AG08396 (cell line): ENCODE measurements around the gene NTN3.

Source experiments
- DNase-seq: peaks from one replicate; pipeline ENCODE4 v3.0.0; 2012; ENCODE audit warnings: low spot score, mixed read lengths

The NTN3 gene

DNA sequence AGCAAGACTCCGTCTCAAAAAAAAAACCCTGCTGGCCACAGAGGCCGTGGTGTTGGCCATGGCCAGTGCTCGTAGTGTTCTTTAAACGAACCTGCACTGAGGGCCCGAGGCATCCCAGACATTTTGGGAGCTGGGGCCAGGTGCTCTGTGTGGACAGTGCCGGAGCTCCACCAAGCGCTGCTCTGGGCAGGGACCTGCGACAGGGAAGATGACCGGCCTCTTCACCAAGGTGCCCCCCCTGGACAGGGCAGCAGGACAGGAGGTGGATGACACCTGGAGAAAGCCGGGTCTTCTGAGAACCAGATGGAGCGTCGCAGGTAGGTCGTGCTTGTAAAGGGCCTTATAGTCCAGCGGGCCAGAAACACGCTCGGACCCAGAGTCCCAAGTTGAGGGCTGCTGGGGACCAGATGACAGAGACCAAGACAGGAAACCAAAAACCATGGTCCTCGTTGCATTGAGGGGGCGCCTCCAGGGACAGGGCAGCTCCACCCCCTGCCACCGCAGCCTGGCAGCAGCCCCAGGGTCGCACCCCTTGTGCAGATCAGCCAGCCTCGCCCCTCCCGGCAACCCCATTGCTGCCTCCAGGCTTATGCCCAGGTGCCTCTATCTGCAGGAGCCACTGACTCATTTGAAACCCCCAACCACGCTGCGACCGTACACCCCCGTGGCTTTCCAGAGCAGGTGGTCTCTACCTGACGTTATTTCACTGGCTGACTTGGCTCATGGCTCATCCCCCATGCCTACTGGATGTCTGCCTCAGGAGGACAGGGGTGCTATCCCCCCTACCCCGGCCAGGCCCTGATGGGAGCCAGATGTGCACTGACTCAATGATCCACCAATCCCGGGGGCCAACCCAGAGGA is 4.2 kb upstream of the NTN3 start:
- DNase-seq = no peak

DNA sequence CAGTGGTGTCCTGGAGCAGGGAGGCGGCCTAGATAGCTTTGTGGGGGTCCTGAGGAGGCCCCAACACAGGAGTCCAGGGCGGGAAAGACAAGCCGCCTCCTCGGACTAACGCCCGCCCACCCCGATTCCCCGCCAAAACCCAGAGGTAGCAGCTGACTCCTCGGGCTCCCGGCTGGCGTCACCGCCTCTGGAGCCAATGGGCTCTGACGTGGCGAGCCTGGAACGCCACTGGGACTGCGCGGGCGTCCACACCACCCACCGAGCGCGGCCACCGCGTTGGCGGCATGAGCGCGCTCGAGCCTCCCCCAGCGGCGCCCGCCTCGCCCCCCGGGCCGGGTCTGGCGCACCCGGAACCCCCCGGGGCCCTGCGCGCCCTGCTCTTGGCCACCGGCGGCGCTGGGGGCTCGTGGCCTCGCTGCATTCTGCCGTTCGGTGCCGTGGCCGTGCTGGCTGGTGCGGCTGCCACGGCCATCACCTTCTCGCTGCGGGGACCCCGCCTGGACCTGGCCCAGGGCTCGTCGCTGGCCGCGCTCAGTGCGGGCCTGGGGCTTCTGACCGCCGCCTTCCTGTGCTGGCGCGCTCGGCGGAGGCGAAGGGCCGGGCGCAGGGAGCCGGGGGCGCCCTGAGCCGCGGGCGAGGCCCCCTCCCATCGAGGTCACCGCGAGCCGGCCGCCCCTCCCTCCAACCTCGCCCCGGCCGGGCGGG is 3.4 kb upstream of the NTN3 start:
- peak; percentile 93 for DNase-seq

DNA sequence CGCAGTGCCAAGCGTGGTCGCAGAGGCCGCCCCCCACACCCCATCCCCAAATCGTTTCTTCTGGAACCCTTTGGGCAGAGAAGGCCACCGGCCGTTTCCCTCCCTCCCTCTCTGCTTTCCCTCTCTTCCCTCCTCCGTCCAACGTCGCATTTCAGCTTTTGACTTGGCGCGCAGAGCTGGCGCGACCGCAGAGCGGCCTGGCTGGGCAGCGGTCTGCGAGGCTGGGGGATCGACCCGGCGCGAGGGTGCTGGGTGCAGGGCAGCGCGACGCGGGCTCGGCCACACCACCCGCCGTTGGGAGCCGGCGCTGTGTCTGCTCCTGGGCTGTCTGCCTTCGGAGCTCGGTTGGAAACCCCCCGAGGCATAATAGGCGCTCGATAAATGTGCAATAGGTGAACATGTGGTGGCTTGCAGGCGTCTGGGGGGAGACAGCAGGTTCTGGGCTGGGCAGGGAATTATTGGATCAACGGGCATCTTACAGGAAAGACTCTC is 2.8 kb upstream of the NTN3 start:
- peak; percentile 56 for DNase-seq

DNA sequence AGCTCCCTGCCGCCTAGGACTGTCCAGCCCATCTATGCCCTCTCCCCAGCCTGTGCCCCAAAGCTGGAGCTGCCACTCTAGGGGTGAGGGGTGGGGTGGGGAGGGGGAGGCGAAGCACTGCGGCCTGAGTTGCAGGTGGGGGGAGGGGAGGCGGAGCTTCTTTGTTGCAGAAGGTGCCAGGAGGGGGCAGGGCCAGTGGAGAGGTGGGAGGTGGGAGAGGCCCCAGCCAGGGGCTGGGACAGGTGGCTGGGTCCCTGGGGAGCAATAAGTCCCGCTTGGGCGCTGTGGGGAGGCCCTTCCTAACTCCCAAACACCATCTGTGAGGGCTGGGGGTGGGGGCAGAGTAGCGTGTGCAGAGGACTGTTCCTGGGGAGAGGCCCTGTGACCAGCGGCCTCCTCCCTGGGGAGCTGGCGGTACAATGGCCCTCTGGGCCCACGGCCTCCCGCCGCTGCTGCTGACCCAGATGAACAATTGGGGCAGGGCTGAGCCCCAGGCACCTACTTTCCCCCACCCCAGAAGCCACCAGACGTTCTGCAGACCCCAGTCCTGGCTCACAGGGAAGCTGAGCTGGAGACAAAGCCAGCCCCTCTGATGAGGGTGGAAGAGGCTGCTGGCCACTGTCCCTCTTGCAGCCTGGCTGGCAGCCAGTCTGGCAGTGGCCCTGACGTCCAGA is 2.2 kb upstream of the NTN3 start:
- no peak for DNase-seq

DNA sequence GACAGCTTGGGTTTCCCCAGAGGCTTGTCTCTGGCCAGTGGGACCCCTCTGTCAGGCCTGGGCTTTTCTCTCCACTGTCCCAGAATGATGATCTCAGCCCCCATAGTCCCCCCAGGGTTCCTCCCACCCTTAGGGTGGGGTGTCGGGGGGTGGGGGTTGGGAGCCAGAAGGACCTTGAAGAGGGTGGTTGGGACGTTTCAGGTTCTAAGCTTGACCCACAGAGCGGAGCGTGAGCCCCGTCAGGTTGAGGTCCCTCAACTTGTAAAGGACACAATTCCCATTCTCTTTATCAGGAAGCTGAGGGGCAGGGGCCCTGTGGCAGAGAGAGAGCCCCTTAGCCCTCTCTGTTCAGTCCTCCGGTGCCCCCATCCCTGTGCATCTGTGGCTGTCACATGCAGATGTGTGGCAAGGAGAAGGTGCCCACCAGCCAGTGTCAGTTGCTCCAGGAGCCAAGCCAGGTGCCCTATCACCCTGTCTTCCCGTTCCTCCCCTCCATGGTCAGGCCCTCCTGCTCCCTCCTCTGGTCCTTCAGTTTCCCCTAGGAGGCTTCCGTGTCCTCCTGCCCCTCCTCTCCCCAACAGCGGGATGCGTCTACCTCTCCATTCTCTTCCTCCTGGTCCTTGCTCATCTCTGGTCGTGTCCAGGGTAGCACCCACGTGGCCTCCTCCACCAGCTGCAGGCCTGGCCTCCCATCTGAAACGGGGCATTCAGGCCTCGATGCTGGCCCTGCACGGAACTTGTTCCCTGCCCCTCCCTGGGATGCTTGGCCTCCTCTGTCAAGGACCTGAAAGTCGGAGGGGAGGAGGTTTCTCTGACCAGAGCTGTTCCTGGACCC is 1.5 kb upstream of the NTN3 start:
- no peak for DNase-seq

DNA sequence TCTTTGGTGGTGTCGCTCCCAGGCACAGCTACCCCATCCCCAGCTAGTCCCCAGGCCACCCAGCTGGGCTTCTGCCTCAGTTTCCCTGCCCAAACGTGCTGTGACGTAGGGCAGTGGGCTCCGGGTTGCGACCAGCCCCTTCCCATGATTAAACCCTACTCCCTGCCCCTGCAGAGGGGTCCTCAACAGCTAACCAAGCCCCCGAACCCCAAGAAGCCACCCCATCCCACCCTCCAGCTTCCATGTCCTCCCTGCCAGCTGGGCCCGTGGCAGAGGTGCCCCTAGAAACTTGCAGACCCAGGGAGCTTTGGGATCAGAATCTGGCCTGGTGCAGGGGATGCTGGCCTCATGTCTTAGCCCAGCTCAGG is 879 bp upstream of the NTN3 start:
- DNase-seq = no peak

DNA sequence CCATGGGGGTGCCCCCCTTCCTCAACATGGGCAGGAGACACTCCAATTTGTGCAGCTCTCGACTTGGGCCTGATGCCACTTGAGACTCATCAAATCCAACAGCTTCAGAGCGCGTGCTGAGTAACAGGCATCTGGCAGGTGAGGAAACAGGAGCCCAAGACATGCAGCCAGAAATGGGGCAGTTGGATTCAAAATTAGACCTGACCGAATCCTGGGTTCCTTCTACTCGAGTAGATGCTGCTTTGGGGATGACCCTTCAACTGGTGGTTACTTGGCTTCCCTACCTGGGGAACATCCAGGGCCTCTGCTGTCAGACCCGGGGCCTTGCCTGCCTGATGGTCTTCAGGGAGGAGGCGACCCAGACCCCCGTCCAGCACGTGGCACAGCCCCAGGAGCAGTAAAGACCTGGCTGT is 488 bp upstream of the NTN3 start:
- no peak for DNase-seq

DNA sequence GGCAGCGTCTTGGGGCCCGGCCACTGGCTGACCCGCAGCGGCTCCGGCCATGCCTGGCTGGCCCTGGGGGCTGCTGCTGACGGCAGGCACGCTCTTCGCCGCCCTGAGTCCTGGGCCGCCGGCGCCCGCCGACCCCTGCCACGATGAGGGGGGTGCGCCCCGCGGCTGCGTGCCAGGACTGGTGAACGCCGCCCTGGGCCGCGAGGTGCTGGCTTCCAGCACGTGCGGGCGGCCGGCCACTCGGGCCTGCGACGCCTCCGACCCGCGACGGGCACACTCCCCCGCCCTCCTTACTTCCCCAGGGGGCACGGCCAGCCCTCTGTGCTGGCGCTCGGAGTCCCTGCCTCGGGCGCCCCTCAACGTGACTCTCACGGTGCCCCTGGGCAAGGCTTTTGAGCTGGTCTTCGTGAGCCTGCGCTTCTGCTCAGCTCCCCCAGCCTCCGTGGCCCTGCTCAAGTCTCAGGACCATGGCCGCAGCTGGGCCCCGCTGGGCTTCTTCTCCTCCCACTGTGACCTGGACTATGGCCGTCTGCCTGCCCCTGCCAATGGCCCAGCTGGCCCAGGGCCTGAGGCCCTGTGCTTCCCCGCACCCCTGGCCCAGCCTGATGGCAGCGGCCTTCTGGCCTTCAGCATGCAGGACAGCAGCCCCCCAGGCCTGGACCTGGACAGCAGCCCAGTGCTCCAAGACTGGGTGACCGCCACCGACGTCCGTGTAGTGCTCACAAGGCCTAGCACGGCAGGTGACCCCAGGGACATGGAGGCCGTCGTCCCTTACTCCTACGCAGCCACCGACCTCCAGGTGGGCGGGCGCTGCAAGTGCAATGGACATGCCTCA is 773 bp downstream of the NTN3 start:
- no peak for DNase-seq

DNA sequence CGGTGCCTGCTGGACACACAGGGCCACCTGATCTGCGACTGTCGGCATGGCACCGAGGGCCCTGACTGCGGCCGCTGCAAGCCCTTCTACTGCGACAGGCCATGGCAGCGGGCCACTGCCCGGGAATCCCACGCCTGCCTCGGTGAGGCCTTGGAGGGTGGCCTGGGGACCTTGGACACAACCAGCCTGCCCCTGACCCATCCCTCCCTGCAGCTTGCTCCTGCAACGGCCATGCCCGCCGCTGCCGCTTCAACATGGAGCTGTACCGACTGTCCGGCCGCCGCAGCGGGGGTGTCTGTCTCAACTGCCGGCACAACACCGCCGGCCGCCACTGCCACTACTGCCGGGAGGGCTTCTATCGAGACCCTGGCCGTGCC is 1.4 kb downstream of the NTN3 start:
- DNase-seq = no peak

DNA sequence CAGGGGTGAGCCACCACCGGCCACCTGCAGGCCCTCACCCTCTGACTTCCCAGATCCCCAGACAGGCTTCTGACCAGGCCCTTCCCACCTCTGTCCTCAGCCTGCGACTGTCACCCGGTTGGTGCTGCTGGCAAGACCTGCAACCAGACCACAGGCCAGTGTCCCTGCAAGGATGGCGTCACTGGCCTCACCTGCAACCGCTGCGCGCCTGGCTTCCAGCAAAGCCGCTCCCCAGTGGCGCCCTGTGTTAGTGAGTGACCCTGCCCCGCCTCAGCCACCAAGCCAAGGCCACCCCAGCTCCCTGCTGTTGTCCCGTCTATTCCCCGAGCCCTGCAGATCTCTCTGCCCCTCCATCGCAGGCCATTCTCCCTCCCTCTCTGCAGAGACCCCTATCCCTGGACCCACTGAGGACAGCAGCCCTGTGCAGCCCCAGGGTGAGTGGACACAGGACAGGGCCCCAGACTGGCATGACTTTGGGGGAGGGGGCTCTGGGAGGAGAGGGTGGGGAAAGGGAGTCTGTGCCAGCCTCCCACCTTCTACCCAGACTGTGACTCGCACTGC is 1.9 kb downstream of the NTN3 start:
- no peak for DNase-seq

DNA sequence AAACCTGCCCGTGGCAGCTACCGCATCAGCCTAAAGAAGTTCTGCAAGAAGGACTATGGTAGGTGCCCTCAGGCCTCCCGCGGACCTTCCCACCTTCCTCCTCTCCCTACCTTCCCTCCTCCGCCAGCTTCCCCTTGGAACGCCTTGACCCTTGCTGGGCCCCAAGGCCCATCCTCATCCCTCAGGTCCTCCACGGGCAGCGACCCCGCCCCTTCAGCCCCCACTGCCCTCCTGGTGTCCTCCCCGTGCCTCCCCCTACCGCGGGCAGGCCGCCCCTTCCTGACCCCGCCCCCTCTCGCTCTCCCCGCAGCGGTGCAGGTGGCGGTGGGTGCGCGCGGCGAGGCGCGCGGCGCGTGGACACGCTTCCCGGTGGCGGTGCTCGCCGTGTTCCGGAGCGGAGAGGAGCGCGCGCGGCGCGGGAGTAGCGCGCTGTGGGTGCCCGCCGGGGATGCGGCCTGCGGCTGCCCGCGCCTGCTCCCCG is 2.4 kb downstream of the NTN3 start:
- no peak for DNase-seq

DNA sequence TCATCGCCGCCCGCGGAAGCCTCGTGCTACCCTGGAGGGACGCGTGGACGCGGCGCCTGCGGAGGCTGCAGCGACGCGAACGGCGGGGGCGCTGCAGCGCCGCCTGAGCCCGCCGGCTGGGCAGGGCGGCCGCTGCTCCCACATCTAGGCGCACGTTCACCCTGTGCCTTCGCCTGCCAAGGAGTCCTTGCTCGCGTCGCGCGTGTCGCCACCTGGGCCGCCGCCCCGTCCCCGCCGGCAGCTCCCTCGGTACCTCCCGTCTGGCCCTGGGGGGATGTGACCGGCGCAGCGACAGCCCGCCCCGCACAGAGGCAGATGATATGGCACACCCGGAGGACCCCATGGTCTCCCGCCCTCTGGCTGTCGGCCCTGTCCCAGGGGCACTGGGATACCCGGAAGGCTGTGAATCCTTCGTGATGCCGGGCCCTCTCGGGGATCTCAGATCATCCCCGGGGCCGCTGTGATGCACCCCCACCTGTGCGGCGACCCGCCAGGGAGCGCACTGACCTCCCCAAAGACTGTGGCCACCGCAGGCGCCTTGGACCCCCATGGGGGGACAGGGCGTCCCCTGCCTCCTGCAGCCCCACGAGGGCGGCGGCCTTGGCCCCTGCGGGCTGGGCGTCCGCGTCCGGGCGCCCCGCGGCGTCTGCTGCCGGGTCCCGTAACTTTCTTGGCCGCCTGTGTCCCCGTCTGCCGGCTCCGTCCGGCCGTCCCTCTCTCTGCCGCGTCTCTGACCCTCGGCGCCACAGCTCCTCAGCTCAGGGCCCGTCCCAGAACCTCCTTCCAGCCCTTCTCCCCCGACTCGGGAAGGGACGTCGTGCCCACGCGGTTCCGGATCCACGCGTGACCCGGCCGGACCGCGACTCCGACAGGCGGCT is 3.1 kb downstream of the NTN3 start:
- DNase-seq = peak; percentile 82

DNA sequence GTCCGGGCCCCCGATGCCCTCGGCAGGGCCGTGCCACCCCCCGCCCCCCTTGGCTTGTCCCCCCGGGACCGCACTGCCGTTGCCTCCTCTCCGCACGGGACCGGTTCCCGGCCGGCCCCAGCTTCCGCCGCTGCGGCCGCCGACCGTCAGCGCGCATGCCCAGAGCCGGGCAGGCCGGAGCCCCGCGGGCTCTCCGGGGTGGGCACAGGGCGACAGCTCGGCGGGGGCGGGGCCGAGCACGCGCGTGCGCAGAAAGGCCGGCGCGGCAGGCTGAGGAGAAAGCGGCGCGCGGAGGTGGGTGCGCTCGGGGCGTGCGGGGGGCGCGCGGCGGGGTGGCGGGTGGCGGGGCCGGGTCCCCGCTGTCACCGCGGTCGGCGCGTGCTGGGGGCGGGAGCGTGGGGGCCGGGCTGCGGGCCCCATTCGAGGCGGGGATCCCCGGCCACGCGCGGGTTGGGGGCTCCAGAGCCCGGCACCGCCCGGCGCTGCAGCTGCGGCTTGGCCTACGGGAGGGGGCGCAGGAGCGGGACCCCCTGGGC is 3.8 kb downstream of the NTN3 start, which contains the start of gene TBC1D24:
TBC1D24 (plus strand) TSS at position 251 of the 536 bp plus-strand sequence. CDS start 21,022 bp downstream, outside the sequence.
- peak; percentile 100 for DNase-seq

DNA sequence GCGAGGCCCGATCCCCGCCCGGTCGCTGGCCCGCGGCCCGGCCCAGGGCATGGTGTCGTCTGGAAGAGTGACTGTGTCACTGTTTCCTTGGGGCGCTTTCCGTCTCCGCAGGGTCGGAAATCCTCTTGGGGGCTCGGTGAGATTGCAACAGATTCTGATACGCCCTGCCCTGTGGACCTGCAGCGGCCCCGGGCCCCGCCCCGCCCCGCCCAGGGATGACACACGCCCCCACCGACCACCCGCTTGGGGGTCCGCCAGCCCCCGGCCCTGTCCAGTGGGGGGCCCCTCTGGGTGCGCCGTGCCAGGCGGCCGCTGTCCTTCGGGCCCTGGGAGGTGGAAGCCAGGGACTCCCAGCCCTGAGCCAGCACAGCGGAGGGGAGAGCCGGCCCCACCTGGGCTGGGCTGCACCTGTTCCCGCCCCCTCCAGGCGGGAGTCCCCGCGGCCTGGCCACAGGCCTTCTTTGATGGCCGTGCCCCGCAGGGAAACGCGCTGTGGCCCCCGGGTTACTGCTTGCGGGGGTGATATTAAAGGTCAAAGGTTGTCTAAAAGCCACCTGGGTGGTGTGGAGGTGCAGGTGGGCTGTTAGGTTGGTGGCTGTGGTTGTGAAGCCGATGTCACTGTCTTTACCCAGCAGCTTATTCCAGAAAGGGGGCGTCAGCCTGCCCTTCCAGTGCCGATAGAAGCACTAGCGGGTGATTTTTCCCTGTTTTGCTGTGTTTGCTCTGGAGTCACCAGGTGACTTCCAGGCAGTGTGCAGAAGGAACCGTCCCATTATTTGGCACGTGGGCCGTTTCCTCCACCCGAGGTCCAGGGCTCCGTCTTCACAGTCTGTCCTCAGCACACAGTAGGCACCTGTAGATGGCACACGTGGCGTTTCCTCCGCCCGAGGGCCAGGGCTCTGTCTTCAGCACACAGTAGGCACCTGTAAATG is 4.6 kb downstream of the NTN3 start:
- no peak for DNase-seq

DNA sequence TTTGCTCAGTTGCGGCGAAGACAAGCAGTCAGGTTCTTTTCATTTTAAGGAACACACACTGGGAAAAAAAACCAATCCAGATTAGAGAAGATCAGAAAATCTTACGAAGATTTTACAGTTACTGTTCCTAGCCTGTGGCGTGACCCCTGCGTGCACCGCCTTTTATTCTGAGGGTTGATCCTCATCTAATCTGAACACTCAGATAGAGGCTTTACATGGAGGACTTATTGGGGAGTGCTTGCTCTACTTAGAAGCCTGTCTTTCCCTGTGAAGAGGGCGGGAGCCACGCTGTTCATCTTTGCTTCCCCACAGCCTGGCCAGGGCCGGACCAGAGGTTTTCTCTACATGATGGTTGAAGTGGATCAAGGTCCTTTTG is 5.2 kb downstream of the NTN3 start:
- DNase-seq = no peak

DNA sequence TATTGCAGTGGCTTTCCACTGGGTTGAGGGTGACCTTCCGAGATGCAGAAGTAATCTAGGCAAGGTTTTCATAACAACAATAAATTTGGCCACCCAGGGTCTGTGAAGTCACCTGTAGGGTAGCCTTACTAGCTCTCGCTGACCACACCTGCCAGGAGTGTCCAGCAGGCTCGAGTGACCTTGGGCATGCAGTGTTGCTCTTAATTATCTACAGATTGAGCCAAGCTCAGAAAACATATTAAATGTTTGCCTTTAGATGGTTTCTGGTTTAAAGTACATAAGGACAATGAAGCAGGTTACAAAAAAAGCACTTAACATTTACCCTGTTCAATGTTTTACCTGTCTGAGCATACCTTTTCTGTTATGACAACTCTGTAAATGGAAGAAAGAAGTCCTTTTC is 5.6 kb downstream of the NTN3 start:
- no peak for DNase-seq

DNA sequence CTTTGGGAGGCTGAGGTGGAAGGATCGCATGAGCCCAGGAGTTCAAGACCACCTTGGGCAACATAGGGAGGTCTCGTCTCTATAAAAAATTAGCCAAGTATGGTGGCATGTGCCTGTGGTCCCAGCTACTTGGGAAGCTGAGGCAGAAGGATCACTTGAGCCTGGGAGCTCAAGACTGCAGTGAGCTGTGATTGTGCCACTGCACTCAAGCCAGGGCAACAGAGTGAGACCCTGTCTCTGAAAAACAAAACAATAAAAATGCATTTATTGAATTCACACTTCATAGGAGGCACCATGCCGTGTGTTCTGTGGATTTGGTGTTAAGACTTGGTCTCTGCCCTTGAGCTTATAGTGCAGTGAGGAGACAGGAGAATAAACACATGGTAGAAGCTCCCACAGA is 6.2 kb downstream of the NTN3 start:
- DNase-seq = no peak

DNA sequence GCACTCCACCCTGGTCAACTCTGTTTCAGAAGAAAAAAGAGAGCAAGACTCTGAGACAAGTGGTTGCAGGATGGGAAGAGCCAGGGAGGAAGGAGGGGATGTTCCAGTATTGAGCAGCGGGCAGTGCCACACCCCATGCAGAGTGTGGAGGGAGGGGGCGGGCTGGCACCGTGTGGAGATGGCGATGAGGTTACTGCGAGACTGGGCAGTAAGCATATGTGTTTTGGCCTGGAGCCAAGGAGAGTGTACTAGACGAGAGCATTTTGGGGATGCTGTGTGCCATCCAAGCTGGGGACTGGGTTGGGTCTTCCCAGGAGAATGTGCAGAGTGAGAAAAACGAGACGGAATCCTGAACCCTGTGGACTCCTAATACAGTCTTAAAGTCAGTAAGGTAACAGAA is 7.2 kb downstream of the NTN3 start:
- DNase-seq = no peak
